Erythroblast (primary cell): ENCODE data around the gene LPXN.

Source experiments
- GATA1 ChIP-seq: IDR thresholded peaks from 2 replicates; pipeline ENCODE4 v1.6.1; 2011; ENCODE audit warnings: low read depth, mild to moderate bottlenecking, control low read depth, low read length, moderate library complexity
- POLR2A ChIP-seq: IDR thresholded peaks from 2 replicates; pipeline ENCODE4 v1.6.1; 2011; ENCODE audit warnings: mild to moderate bottlenecking, low read length

DNA sequence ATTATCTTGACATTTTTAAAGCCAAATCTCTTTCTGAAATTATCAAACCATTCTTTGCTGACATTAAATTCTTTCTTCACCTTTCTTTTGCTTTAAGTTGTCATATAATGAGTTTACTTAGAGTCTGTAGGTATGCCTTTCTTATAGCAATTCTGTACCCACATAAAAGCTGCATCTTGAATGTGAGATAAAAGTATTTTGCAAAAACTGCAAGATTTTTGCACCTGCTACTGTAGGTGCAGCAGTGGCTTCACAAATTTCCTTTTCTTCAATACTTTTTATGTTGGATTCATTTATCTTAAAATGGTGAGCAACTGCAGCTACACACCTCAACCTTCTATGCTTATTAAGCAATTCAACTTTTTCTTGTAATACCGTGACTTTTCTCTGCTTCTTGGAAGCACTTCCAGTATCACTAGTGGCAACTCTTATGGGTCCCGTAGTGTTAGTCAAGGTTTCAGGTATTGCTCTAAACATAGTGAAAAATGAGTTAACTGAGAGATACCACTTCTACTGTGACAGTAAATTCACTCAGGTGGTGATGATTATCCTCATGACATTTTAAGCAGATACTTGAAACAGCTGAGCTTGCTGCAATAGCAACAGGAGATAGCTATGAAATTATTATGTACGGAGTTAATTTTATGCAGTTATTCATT is 22.0 kb upstream of the LPXN start:
- no peak for TF ChIP-seq POLR2A
- TF ChIP-seq GATA1: no peak
